GM18502 (cell line): ENCODE data around the gene FGF4.

ENCODE experiments used
- ATAC-seq: cut with Tn5 transposase; IDR thresholded peaks from one replicate; pipeline ENCODE4 v1.9.1; 2021; ENCODE audit warnings: mild to moderate bottlenecking; ENCODE audit not compliant: unreplicated experiment, poor library complexity

The FGF4 gene

DNA sequence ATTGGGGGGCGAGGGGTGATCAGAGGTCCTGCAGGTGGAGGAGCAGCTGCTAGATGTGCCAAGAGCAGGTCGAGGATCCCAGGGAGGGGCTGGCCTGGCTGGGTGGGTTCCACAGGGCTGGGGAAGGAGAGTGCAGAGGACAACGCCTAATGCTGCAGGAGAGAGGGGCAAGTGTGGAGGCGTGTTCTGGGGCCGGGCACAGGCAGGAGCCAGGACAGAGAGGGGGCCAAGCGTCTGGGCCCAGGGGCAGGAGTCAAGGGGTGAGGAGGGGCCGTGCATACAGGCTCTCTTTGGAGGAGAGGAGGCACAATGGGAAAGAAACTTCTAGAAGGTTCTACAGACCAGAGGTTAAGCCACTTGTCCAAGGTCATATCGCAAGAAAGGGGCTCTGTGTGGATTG is 44.6 kb downstream of the FGF4 start:
- no peak for ATAC-seq

DNA sequence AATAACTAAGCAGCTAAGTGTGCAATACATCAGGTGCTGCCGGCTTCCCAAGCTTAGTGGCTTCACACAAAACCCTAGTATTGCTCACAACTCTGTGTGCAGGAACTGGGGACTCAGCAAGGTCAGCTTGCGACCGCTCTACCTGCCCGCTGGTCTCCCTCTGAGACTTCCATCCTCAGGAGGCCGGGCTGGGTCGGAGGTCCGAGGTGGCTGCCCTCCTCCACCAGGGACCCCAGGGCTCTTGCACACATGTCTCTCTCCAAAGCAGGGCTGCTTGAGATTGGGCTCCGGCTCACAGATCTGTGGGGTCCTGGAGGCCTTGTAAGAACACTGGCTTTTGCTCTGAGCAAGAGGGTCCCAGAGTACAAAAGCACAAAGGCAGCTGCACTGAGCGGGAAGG is 45.9 kb downstream of the FGF4 start:
- ATAC-seq = no peak

DNA sequence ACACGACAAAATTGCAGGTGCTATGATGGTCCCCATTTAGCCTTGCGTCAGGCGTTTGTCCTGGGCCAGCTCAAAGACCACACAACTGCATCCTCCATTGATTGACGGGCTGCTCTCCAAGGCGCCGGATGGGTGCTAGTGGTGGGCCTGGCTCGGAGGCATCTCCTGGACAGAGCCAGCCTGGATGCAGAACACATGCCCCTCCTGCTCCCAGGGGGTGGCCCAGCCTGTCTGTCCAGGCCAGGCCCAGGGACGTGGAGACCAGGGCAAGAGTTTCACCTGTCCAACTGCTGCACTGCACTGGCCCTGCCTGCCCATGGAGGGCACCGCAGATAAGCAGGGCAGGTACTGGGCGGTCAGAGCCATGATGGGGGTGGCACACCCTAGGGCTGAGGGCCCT is 47.9 kb downstream of the FGF4 start:
- no peak for ATAC-seq

DNA sequence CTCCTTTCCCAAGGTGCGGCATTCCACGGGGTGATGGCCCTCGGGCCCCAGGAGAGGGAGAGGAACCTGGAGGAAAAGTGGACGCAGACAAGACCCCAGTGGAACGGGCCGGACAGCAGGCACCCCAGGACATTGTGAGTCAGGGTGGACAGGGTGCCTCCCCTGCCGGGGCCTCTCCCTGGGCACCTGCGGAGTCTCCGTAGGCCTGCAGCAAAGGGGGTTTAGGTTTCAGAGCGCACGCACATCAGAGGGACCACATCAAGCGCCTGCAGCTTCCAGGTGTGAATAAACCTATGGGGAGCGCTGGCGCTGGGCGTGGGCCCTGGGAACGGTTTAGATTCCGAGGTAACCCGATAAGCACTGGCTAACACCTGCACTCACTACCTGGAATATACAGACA is 48.7 kb downstream of the FGF4 start:
- no peak for ATAC-seq

DNA sequence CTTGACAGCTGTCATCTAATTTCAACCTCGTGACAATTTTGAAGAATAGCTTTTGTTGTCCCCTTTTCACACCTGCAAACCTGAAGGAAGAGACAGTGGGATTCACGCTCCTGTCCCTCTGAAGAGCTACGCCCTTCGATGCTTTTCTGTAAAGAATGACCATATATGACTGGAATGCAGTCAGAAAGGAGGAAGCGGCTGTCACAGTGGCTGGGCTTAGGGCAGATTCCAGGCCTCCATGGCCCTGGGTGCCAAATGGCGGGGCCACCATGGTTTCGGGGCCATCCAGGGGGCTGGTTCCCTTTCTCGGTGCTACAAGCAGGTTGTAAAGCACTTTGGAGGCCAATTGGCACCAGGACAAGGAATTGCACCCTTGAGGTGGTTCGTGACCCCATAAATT is 49.1 kb downstream of the FGF4 start:
- no peak for ATAC-seq

DNA sequence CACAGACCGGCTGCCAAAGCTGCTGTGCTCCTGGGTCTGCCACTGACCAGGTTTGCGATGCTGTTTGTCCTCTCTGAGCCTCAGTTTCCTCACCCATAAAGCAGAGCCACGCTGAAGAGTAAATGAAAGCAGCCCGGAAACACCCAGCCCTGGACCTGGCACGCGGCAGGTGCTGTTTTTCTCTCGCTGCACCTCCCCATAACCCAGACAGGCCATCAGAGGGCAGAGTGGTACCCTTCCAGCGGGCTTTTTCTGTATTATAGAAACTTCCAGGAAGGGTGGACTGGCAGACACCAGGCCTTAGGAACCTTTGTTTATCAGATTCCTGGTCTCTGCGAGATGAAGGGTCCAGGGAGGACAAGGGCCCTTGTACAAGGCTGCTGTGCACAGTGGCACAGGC is 53.4 kb downstream of the FGF4 start:
- ATAC-seq = no peak

DNA sequence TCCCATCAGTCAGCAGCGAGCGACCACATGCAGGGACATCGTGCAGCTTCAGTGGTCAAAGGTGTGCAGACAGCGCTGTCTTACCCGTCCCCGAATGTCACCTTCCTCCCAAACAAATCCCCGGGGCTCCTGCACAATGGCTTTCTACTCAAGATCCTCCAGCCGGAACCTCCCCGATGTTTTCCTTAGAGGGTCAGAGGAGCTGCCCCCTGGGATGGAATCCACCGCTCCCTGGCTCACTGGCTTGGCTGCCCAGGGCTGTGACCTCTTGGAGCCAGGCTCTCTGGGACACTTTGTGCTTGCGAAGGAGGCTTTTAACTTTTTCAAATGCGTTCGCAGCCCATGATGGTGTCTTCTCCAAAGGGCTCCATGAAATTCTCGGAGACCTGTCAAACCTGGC is 54.0 kb downstream of the FGF4 start:
- ATAC-seq = no peak
